Thyroid gland (tissue), 4 donors: ENCODE data around the gene COQ4.

Experiments used
- CTCF ChIP-seq, 6 experiments: fragments of 200-600 bp in 3 of 6; fragments of 450-650 bp in 3 of 6; sonication (generic) in 3 of 6; IDR thresholded peaks; one replicate each; pipeline ENCODE4 v1.5.1; 2016 to 2019; ENCODE audit warnings: antibody characterized with exemption in 6 of 6, mild to moderate bottlenecking in 2 of 6, inconsistent platforms in 1 of 6, moderate library complexity in 1 of 6
- POLR2A ChIP-seq, 2 donors: fragments of 450-650 bp; IDR thresholded peaks; one replicate each; pipeline ENCODE4 v1.6.1; 2017; ENCODE audit warnings: antibody characterized with exemption in 2 of 2, mild to moderate bottlenecking in 2 of 2, moderate library complexity in 1 of 2

- TF ChIP-seq CTCF (IDR thresholded peaks at IDR 0.05) (no peak), POLR2A (IDR thresholded peaks at IDR 0.05) (no peak)
Observed at GRCh38 chr9:128316421-128316820, 6.2 kb upstream of the COQ4 start.
